GM18870 (cell line): Measurements from ENCODE around the gene MAP3K2.

Experiments used
- ATAC-seq: cut with Tn5 transposase; IDR thresholded peaks from one replicate; pipeline ENCODE4 v1.9.1; 2021; ENCODE audit warnings: moderate library complexity; ENCODE audit not compliant: unreplicated experiment

The MAP3K2 gene

GRCh38 chr2:127308586-127309138 is 79.1 kb downstream of the MAP3K2 start:
- no peak for ATAC-seq

- no peak for ATAC-seq
These were observed 81.7 kb downstream of the MAP3K2 start for GRCh38 chr2:127305990-127306585.

- no peak for ATAC-seq
These were observed 85.6 kb downstream of the MAP3K2 start for GRCh38 chr2:127302168-127302567.

DNA sequence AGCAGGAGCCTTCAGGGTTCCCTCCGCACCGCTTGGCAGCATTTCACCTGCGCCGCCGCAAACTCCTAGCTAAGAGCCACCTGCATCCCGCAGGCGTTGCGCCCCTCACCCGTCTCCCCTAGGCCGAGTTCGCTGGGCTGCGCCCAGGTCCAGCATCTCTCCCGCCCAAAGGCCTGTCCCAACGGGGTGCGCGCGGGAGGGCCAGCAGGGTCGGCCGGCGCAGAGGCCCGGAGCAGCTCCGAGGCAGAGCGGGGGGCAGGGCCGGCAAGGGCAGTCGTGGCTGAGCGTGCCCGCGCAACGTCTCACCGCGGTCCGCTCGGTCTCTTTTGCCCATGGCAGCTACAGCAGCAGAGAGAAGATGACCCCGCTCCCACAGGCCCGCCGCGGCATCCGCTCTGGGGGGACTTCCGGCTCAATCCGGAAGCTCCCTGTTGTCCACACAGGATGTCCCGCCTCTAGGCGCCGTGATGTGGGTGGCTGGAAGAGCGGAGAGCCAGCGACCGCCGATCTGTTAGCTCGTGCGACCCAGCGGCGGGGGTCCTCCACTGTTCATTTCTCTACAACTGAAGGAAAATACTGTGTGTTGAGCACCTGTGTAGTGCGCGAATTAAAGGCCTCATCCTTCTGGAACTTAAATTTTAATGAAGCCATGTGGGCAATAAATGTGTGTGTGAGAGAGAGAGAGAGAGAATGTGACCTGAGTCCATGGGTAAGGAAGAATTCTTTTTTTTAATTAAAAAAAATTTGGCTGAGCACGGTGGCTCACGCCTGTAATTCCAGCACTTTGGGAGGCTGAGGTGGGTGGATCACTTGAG is 93.8 kb downstream of the MAP3K2 start, which contains the start of gene ERCC3:
ERCC3 (minus strand) TSS at position 397 of the 815 bp plus-strand sequence; CDS start at position 334, 63 bp downstream.
- ATAC-seq = peak; percentile 89

- no peak for ATAC-seq
These were observed 94.4 kb downstream of the MAP3K2 start for GRCh38 chr2:127293386-127293747.

- no peak for ATAC-seq
These were observed 99.5 kb downstream of the MAP3K2 start for GRCh38 chr2:127288274-127288673.

DNA sequence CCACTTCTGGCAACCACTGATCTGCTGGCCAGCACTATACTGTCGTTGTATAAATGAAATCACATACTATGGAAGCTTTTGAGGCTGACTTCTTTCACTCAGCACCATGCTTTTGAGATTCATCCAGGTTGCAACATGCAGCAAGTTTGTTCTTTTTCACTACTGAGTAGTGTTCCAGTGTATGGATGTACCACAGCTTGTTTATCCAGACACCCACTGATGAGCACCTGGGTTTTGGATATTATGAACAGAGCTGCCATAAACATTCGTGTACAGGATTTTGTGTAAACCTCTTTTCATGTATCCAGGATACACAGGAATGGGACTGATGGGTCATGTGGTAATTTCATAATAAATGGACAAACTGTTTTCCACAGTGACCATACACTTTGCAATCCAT is 104.5 kb downstream of the MAP3K2 start:
- no peak for ATAC-seq

DNA sequence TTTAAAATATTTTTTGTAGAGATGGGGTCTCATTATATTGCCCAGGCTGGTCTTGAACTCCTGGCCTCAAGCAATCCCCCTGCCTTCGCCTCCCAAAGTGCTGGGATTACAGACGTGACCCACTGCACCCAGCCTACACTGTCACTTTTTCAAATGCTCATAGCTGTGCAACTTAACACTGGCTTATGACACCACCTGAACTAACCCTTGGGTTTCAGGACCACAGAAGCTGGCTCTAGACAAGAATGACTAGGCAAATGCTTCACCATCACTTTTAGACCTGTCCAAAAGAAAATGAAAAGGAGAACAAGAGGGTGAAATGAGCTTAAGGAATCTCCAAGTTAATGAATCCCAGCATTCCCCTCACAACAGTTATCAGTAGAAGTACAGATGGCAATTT is 107.1 kb downstream of the MAP3K2 start:
- no peak for ATAC-seq

- ATAC-seq = no peak
These were observed 108.0 kb downstream of the MAP3K2 start for GRCh38 chr2:127279781-127280180.

DNA sequence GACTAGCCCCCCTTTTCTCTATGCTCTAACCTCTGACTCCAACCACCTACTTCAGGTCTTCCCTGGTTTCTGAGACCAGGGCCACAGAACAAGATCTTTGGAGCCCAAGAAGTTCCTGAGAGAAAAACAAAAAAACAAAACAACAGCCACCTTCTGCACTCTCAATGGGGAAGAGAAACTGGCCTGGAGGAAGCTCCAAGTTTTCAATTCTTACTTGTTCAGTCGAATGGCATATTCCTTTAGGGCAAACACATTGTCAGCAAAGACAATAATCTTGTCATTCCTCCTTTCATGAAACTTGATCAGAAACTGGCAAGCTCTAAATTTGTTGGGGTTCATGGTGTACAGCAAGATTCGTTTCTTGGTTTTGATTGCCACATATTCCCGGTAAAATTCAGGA is 108.8 kb downstream of the MAP3K2 start:
- ATAC-seq = no peak

DNA sequence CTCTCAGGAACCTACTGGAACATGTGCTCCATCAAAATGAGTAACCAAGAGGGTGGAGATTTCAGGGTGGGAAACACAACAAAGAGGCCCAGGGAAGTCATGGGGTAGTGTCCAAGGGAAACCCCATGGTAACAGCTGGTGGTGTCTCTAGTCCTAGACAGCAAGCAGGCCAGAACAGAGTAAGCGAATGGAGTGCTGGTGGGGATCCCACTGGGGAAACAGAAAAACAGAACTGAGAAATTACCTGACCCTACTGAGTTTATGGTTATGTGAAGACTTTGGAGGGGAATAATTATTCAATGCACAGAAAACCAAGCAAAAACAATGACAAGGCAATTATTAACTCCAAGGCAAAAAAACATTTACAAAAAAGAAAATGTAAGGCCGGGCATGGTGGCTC is 110.7 kb downstream of the MAP3K2 start:
- peak; percentile 84 for ATAC-seq

- no peak for ATAC-seq
These were observed 112.0 kb downstream of the MAP3K2 start for GRCh38 chr2:127275789-127276188.

GRCh38 chr2:127275356-127275755 is 112.4 kb downstream of the MAP3K2 start:
- no peak for ATAC-seq

DNA sequence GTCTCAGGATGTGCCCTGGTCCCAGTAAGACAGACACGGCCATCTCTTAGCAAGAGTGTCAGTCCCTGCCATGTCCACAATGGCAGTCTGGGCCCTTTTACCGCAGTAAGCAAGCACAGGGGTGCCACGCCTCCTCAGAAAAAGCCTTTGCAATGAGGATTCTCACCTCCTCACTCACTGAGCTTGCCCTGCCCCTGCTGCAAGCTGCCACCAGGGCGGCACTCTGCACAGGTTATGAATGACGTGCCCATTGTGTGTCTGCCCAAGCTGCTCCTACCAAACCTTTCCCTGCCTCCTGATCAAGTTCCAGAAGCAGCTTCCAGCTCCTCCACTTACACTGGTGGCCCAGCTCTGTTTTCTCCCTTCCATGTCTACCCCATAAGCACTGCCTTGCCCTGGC is 117.1 kb downstream of the MAP3K2 start:
- ATAC-seq = no peak

GRCh38 chr2:127261804-127262406 is 125.9 kb downstream of the MAP3K2 start:
- no peak for ATAC-seq

- no peak for ATAC-seq
These were observed 128.4 kb downstream of the MAP3K2 start for GRCh38 chr2:127259355-127259754.

GRCh38 chr2:127256866-127257265 is 130.9 kb downstream of the MAP3K2 start:
- ATAC-seq = no peak

GRCh38 chr2:127256381-127256780 is 131.4 kb downstream of the MAP3K2 start:
- no peak for ATAC-seq

DNA sequence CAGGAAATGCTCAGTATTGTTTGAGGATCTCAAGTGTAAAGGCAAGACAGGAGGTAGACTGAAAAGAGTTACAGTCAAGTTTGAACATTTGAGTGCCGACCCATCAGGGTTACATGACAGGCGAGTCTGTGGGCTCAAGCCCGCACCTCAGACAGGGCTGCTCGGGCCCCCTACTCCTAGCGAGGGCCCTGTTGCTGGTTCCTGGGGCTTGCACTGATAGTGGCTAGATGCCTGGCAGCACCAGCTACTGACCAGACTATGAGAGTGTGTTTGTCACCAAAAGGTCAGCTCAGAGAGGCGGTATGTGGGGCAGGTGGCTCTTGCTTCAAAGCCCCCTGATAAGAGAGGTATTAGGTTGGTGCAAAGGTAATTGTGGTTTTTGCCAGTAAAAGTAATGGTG is 132.1 kb downstream of the MAP3K2 start:
- no peak for ATAC-seq

GRCh38 chr2:127255146-127255545 is 132.6 kb downstream of the MAP3K2 start:
- no peak for ATAC-seq

- ATAC-seq = no peak
These were observed 133.3 kb downstream of the MAP3K2 start for GRCh38 chr2:127254386-127254981.
